ENCODE data around the gene ADORA2A. TPM values are rescaled to one million over a fixed set of nuclear protein-coding genes. Genes with fewer than 3 reads are reported as not detected.

The ADORA2A gene
- total RNA-seq, 1 donor from 2014 or later, result 7.2 TPM

DNA sequence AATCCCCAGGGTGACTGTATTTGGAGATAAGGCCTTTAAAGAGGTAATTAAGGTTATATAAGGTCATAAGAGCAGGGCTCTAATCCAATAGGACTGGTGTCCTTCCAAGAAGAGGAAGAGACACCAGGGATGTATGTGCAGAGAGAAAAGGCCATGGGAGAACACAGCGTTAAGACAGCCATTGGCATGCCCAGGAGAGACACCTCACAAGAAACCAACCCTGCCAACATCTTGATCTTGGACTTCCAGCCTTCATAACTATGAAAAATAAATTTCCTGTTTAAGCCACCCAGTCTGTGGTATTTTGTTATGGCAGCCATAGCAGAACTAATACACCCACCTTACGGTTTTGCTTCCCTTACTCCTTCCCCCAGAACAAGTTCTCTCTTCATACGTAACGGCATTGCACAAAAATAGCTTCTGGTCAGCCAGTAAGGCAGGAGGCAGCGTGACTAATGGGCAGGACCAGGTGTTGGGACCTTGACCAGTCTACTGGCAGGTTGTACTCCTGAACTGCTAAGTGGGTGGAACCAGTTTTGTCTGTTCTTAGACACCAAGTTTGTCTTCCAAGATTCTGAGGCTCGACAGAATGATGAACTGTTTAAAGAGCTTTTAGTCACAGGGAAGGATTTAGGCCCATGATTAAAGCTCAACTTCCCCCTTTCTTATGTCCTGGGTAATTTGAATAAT, 35.8 kb downstream of the ADORA2A start:
- peaks cover 37% of the 10 kb centered on the region for H3K4me1 Mint-ChIP-seq (ENCODE audit: unreplicated experiment)
- no peaks in the 10 kb centered on the region for H3K27me3 Mint-ChIP-seq
- peak overlapping the region; percentile 82 for H3K27ac Mint-ChIP-seq
- peak overlapping the region; percentile 55 for H3K4me3 Mint-ChIP-seq
- TF ChIP-seq, protein P1, sequence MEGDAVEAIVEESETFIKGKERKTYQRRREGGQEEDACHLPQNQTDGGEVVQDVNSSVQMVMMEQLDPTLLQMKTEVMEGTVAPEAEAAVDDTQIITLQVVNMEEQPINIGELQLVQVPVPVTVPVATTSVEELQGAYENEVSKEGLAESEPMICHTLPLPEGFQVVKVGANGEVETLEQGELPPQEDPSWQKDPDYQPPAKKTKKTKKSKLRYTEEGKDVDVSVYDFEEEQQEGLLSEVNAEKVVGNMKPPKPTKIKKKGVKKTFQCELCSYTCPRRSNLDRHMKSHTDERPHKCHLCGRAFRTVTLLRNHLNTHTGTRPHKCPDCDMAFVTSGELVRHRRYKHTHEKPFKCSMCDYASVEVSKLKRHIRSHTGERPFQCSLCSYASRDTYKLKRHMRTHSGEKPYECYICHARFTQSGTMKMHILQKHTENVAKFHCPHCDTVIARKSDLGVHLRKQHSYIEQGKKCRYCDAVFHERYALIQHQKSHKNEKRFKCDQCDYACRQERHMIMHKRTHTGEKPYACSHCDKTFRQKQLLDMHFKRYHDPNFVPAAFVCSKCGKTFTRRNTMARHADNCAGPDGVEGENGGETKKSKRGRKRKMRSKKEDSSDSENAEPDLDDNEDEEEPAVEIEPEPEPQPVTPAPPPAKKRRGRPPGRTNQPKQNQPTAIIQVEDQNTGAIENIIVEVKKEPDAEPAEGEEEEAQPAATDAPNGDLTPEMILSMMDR (conservative IDR thresholded peaks at IDR 0.05), result no peak
- no peaks in the 10 kb centered on the region for H3K9me3 Mint-ChIP-seq
- no peak for DNase-seq (ENCODE audit: extremely low spot score, unreplicated experiment)
- no peaks in the 10 kb centered on the region for H3K36me3 Mint-ChIP-seq

DNA sequence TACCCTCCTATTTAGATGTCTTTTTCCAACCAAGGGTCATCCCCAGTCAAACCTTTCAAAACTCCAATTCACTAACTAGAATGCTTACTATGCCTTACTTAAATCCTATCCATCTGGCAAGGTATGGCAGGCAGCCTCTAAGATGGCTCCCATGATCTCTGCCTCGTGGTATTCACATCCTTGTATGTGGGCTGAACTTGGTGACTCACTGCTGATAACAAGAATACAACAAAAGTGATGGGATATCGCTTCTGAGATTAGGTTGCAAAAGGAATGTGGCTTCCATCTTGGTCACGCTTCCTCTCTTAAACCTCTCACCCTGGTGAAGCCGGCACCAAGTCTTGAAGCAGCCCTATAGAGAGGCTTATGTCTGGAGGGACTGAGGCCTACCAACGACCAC, 38.2 kb downstream of the ADORA2A start:
- Mint-ChIP-seq H3K27me3 (no peaks in the 10 kb centered on the region), H3K36me3 (no peaks in the 10 kb centered on the region), H3K4me1 (ENCODE audit: unreplicated experiment) (peaks cover 27% of the 10 kb centered on the region), H3K4me3 (peak overlapping the region; percentile 23), H3K27ac (peak overlapping the region; percentile 44), H3K9me3 (no peaks in the 10 kb centered on the region)
- TF ChIP-seq, protein P1 (conservative IDR thresholded peaks at IDR 0.05), result no peak
- DNase-seq (ENCODE audit: extremely low spot score, unreplicated experiment), result no peak

DNA sequence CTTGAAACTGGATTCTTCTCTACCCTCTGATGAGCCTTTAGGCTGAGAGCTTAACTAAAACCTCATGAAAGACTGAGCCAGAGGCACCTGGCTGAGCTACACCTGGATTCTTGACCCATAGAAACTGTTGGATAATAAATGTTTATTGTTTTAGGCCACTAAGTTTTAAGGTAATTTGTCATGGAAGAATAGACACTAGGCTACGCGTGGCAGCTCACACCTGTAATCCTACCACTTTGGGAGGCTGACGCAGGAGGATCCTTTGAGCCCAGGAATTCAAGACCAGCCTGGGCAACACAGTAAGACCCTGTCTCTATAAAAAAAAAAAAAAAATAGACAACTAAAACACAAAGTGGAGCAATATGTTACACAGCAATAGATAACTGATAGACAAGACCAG, 38.6 kb downstream of the ADORA2A start:
- Mint-ChIP-seq H3K9me3 (no peaks in the 10 kb centered on the region), H3K4me3 (no peak overlapping the region), H3K27me3 (no peaks in the 10 kb centered on the region), H3K27ac (peak overlapping the region; percentile 44), H3K4me1 (ENCODE audit: unreplicated experiment) (peaks cover 23% of the 10 kb centered on the region), H3K36me3 (no peaks in the 10 kb centered on the region)
- TF ChIP-seq, protein P1 (conservative IDR thresholded peaks at IDR 0.05), result no peak
- DNase-seq (ENCODE audit: extremely low spot score, unreplicated experiment), result no peak

DNA sequence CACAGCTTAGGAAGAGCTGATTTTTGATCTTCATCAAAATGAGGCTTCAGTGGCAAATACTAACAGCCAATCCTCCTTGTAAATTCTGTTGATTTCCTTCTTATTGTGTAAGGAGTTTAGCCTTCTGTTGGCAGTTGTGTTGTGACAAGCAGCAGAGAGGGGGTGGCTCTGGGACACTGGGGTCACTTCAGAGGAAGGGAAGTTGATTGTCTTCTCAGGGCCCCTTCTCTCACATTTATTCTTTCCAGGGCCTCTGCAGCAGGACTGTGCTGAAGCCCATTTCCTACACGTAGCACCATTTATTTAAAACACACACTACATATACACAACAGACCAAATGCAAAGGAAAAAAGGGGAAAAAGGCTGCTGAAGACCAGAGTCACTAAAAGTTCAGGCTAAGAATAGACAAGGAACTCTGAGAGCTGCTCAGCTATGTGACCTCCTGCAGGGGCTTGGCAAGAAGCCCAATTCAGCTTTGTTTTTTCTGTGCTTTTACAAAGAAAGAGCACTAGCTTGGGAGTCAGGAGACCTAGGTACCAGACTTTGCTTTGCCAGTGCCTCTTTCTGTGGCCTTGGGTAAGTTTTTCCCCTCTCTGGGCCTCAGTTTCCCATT, 39.4 kb downstream of the ADORA2A start:
- Mint-ChIP-seq H3K9me3 (no peaks in the 10 kb centered on the region), H3K36me3 (no peaks in the 10 kb centered on the region), H3K4me1 (ENCODE audit: unreplicated experiment) (peaks cover 22% of the 10 kb centered on the region), H3K27ac (peak overlapping the region; percentile 44), H3K27me3 (no peaks in the 10 kb centered on the region), H3K4me3 (peak overlapping the region; percentile 61)
- no peak for DNase-seq (ENCODE audit: extremely low spot score, unreplicated experiment)
- TF ChIP-seq, protein P1 (conservative IDR thresholded peaks at IDR 0.05), result peak; percentile 15

DNA sequence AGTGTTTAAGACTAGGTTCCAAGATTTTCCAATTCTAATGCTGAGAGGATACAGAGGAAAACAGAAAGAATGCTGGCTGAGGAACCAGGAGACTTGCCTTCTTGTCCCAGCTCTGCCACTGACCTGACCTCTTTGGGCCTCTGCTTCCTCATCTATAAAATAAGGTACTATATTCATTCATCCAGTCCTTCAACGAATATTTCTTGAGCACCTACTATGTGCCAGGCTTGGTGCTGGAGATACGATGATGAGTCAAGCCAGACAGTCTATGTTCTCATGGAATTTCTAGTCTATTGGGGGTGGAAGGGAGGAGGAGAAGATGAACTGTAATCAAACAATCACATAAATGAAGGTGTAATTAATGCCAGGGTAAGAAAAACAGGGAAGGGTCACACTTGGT, 39.9 kb downstream of the ADORA2A start:
- H3K9me3 Mint-ChIP-seq, result no peaks in the 10 kb centered on the region
- H3K4me1 Mint-ChIP-seq (ENCODE audit: unreplicated experiment), result peaks cover 22% of the 10 kb centered on the region
- TF ChIP-seq, protein P1 (conservative IDR thresholded peaks at IDR 0.05), result no peak
- no peak for DNase-seq (ENCODE audit: extremely low spot score, unreplicated experiment)
- no peaks in the 10 kb centered on the region for H3K27me3 Mint-ChIP-seq
- H3K4me3 Mint-ChIP-seq, result no peak overlapping the region
- peak overlapping the region; percentile 44 for H3K27ac Mint-ChIP-seq
- no peaks in the 10 kb centered on the region for H3K36me3 Mint-ChIP-seq

All from type B pancreatic cell (in vitro differentiated cells).